Keratinocyte (primary cell): ENCODE results near the gene CTNNA3.

Experiments
- CTCF ChIP-seq, 3 experiments: IDR thresholded peaks in 1 of 3; conservative IDR thresholded peaks in 1 of 3; optimal IDR thresholded peaks in 1 of 3; 2 replicates in 2 of 3; 3 replicates in 1 of 3; pipeline versions ENCODE3 to v1.5.1; 2011; ENCODE audit warnings: low read length in 3 of 3, mild to moderate bottlenecking in 3 of 3, moderate library complexity in 2 of 3, control low read depth in 1 of 3, inconsistent platforms in 1 of 3; ENCODE audit not compliant: insufficient read depth in 2 of 3; ENCODE audit errors: extremely low read depth in 1 of 3
- EZH2 ChIP-seq: IDR thresholded peaks from one replicate; pipeline ENCODE4 v1.6.1; 2012; ENCODE audit warnings: inconsistent platforms, mild to moderate bottlenecking, low read length, moderate library complexity

- no peak for TF ChIP-seq CTCF (optimal IDR thresholded peaks at IDR 0.05 in 1 of 3, IDR thresholded peaks at IDR 0.05 in 1 of 3, conservative IDR thresholded peaks at IDR 0.05 in 1 of 3; ENCODE audit: extremely low read depth in 1 of 3, insufficient read depth in 2 of 3, low read length in 3 of 3)
- no peak for TF ChIP-seq EZH2
Measured at GRCh38 chr10:66586897-66587679, 1108.9 kb downstream of the CTNNA3 start.
